Heart left ventricle (tissue), 16 donors: ENCODE measurements around the gene OSBPL10. TPM values are rescaled to one million over a fixed set of nuclear protein-coding genes. Genes with fewer than 3 reads are reported as not detected.

Experiments
- ATAC-seq, 4 donors: fragments of 200-7000 bp; cut with Tn5 transposase; one replicate each; pipeline ENCODE4 v1.9.1; 2020 to 2022; ENCODE audit warnings: moderate library complexity in 4 of 4, mild to moderate bottlenecking in 3 of 4, moderate number of reproducible peaks in 1 of 4
- DNase-seq, 5 donors: peaks; one replicate each; pipeline ENCODE4 v3.0.0-alpha.2; 2020
- H3K27ac ChIP-seq, 12 donors: fragments of 200-600 bp; sonication (generic) in 4 of 12; one replicate each; pipeline versions ENCODE4 v1.5.0 to v1.8.0; 2016 to 2022; ENCODE audit warnings: mild to moderate bottlenecking in 2 of 12
- H3K27me3 ChIP-seq, 9 donors: fragments of 200-600 bp; sonication (generic) in 2 of 9; one replicate each; pipeline versions ENCODE4 v1.5.1 to v1.8.0; 2016 to 2022; ENCODE audit warnings: mild to moderate bottlenecking in 3 of 9
- H3K36me3 ChIP-seq, 9 donors: fragments of 200-600 bp; sonication (generic) in 2 of 9; one replicate each; pipeline versions ENCODE4 v1.5.0 to v1.8.0; 2018 to 2022; ENCODE audit warnings: mild to moderate bottlenecking in 2 of 9
- H3K4me1 ChIP-seq, 12 donors: fragments of 200-600 bp; sonication (generic) in 4 of 12; one replicate each; pipeline versions ENCODE4 v1.5.0 to v1.8.0; 2016 to 2022; ENCODE audit warnings: mild to moderate bottlenecking in 3 of 12
- H3K4me3 ChIP-seq, 12 donors: fragments of 200-600 bp; sonication (generic) in 4 of 12; one replicate each; pipeline versions ENCODE4 v1.5.0 to v1.8.0; 2017 to 2022; ENCODE audit warnings: mild to moderate bottlenecking in 9 of 12, moderate library complexity in 4 of 12
- H3K9me3 ChIP-seq, 12 donors: fragments of 200-600 bp; sonication (generic) in 4 of 12; one replicate each; pipeline versions ENCODE4 v1.5.0 to v1.8.0; 2016 to 2022; ENCODE audit warnings: mild to moderate bottlenecking in 1 of 12
- CTCF ChIP-seq, 12 donors: fragments of 200-600 bp; sonication (generic) in 4 of 12; IDR thresholded peaks; one replicate each; pipeline versions ENCODE4 v1.5.0 to v1.8.0; 2018 to 2022; ENCODE audit warnings: antibody characterized with exemption in 12 of 12, mild to moderate bottlenecking in 5 of 12
- POLR2A ChIP-seq, 2 donors: fragments of 450-650 bp; IDR thresholded peaks; one replicate each; pipeline ENCODE4 v1.6.1; 2017; ENCODE audit warnings: antibody characterized with exemption in 2 of 2, mild to moderate bottlenecking in 2 of 2, moderate library complexity in 2 of 2
- WGBS, 4 donors: extraction: QIAGEN DNeasy Blood & Tissue Kit in 2 of 4; methylation state at CpG; one replicate each; pipeline versions ENCODE4 v1.1.5 to v1.1.7; 2013 to 2018; 5-methylcytosine and 5-hydroxymethylcytosine counted together
- intact Hi-C, 10 donors: fragments of 100-400 bp; cut with DNase I; formaldehyde crosslinking; loops; one replicate each; pipeline versions ENCODE4 v1.11.1 to v1.14.2; 2022
- polyA plus RNA-seq, 2 donors: library from polyadenylated mRNA; stranded (reverse); fragments of 200-250 nt; gene quantifications; one replicate each; pipeline ENCODE4 v1.2.3, GENCODE V29; 2013
- total RNA-seq, 9 donors: library from RNA; depleted of rRNA in 2 of 9; stranded (reverse); fragments of >200 nt in 2 of 9; fragmentation: NEBNext Ultra II Directional in 3 of 9; extraction: Animal tissue kit (Norgen Biotek cat#: 25700) in 3 of 9; gene quantifications; one replicate each; pipeline versions ENCODE4 v1.1.0 to v1.2.4, GENCODE V29; 2016 to 2023
- donor health status: ischemic (EF 13 %, LVEDD 7.1; RV severe dilation, severe dysfunction).
- donor health status: healthy with polysubstance abuse.
- donor health status: DM: no; HTN: yes; CAD: no.
- donor health status: DM: no; HTN: no; CAD: no.
- donor health status: ischemic (EF 25% LVEDD 6.9; RV normal size, moderate dysfunction).
- donor health status: ischemic (EF 25% LVEDD 5.7; RV mildly dilated, moderate dysfunction).
- donor health status: healthy.
- donor health status: DM: yes; HTN: yes; CAD: no.
- donor health status: ischemic (EF 35%, LVEDD 5.7; RV mildly dilated, moderate dysfunction).
- donor health status: nonischemic (EF 11% LVEDD 7.7; RV severe dilation, severe dysfunction).
- donor health status: DM: yes; HTN: yes; CAD: no.
- donor health status: PGD.
- donor health status: ischemic (EF 29% LVEDD 5.4; RV normal size, mild dysfunction).
- donor health status: nonischemic (EF 23%, LVEDD 6.1; RV moderate dilation, normal function).

The OSBPL10 gene
- total and polyA plus RNA-seq, 11 donors = 1.3 to 12.7 (median 3.9) TPM

- 98 to 100% (median 100%) methylated on average over 1 of the region's 1 CpG for WGBS, 4 donors
- Histone ChIP-seq H3K27ac (no peak overlapping the region), H3K4me1 (peaks cover 0 to 19% (median 0%) of the 10 kb centered on the region in 12 donors), H3K36me3 (no peaks in the 10 kb centered on the region), H3K4me3 (no peak overlapping the region), H3K27me3 (no peaks in the 10 kb centered on the region), H3K9me3 (no peaks in the 10 kb centered on the region)
- ATAC-seq (no peak), DNase-seq (no peak)
- TF ChIP-seq CTCF (IDR thresholded peaks at IDR 0.05) = no peak
- TF ChIP-seq POLR2A (IDR thresholded peaks at IDR 0.05) = no peak
- intact Hi-C loops = no loop called here
Observed at GRCh38 chr3:31673950-31674349, 307.1 kb downstream of the OSBPL10 start.

GRCh38 chr3:31671976-31672375, 309.1 kb downstream of the OSBPL10 start:
- no peaks in the 10 kb centered on the region for H3K27me3 ChIP-seq
- no peak for DNase-seq
- no peaks in the 10 kb centered on the region for H3K36me3 ChIP-seq
- intact Hi-C loops = no loop called here
- TF ChIP-seq POLR2A (IDR thresholded peaks at IDR 0.05) = no peak
- TF ChIP-seq CTCF (IDR thresholded peaks at IDR 0.05) = no peak
- peaks cover 0 to 19% (median 0%) of the 10 kb centered on the region in 12 donors for H3K4me1 ChIP-seq
- no peak overlapping the region for H3K27ac ChIP-seq
- no peak for ATAC-seq
- H3K4me3 ChIP-seq = no peak overlapping the region
- no peaks in the 10 kb centered on the region for H3K9me3 ChIP-seq
- WGBS, 4 donors = 65 to 69% (median 66%) methylated on average over 6 of the region's 6 CpGs

DNA sequence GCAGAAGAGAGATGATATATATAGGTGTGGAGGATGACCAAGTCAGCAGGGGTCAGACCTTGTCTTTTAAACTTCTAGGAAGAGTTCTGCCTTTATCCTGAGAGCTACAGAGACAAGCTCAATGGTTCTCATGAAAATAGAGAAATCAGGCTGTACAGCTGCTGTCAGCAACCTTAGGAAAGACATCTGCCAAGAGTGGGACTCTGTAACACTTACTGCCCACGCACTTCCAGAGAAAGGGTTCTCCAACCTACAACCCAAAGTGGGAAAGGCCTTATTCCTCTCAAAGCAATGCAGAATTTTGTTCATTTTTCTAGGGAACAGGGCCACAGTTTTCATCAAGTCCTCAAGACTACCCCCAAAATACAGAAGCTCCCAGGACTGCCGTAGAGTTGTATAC, 309.6 kb downstream of the OSBPL10 start:
- no peaks in the 10 kb centered on the region for H3K9me3 ChIP-seq
- H3K27me3 ChIP-seq = no peaks in the 10 kb centered on the region
- no peak overlapping the region for H3K4me3 ChIP-seq
- H3K27ac ChIP-seq = no peak overlapping the region
- TF ChIP-seq CTCF (IDR thresholded peaks at IDR 0.05) (no peak), POLR2A (IDR thresholded peaks at IDR 0.05) (no peak)
- WGBS, 4 donors = 85 to 92% (median 88%) methylated on average over 2 of the region's 2 CpGs
- intact Hi-C loops = no loop called here
- no peaks in the 10 kb centered on the region for H3K36me3 ChIP-seq
- no peak for DNase-seq
- ATAC-seq = no peak
- H3K4me1 ChIP-seq = peaks cover 0 to 19% (median 0%) of the 10 kb centered on the region in 12 donors

GRCh38 chr3:31670722-31671121, 310.3 kb downstream of the OSBPL10 start:
- TF ChIP-seq POLR2A (IDR thresholded peaks at IDR 0.05) = no peak
- no peak for TF ChIP-seq CTCF (IDR thresholded peaks at IDR 0.05)
- Histone ChIP-seq H3K4me3 (no peak overlapping the region), H3K36me3 (no peaks in the 10 kb centered on the region), H3K27me3 (no peaks in the 10 kb centered on the region), H3K27ac (no peak overlapping the region), H3K4me1 (peaks cover 0 to 19% (median 0%) of the 10 kb centered on the region in 12 donors), H3K9me3 (no peaks in the 10 kb centered on the region)
- WGBS, 4 donors = 85 to 89% (median 87%) methylated on average over 9 of the region's 9 CpGs
- no peak for DNase-seq
- intact Hi-C loops = no loop called here
- ATAC-seq = no peak
